BE2C (cell line): Measurements from ENCODE around the gene CCNQ. TPM values are rescaled to one million over a fixed set of nuclear protein-coding genes. Genes with fewer than 3 reads are reported as not detected.
A peak's percentile ranks its signal among the peaks of the same experiment; 100 is the strongest.

Experiments used
- DNase-seq: peaks from one replicate; pipeline ENCODE4 v3.0.0-alpha.2; 2020
- H3K27me3 ChIP-seq: fragments of 250-450 bp; sonication (Bioruptor Pico); 2 replicates; pipeline ENCODE4 v1.5.1; 2020; ENCODE audit warnings: mild to moderate bottlenecking
- H3K36me3 ChIP-seq: fragments of 250-450 bp; sonication (Bioruptor Pico); 2 replicates; pipeline ENCODE4 v1.5.1; 2020; ENCODE audit warnings: mild to moderate bottlenecking
- H3K4me1 ChIP-seq: fragments of 250-450 bp; sonication (Bioruptor Pico); 2 replicates; pipeline ENCODE4 v1.5.1; 2020
- H3K4me3 ChIP-seq: 2 replicates; pipeline ENCODE4 v1.5.1; 2011; ENCODE audit warnings: low read depth, low read length
- H3K9me3 ChIP-seq: fragments of 250-450 bp; sonication (Bioruptor Pico); 2 replicates; pipeline ENCODE4 v1.5.1; 2020
- CTCF ChIP-seq: IDR thresholded peaks from 2 replicates; pipeline ENCODE4 v1.5.1; 2012; ENCODE audit warnings: mild to moderate bottlenecking, low read depth, low read length
- polyA plus RNA-seq: library from polyadenylated mRNA; unstranded; fragments of >200 nt; gene quantifications from one replicate; pipeline ENCODE4 v1.2.1, GENCODE V29; 2012; ENCODE audit warnings: low read depth, missing spikeins; ENCODE audit not compliant: insufficient read length, insufficient read depth

CCNQ gene
- polyA plus RNA-seq: 46.3 TPM

DNA sequence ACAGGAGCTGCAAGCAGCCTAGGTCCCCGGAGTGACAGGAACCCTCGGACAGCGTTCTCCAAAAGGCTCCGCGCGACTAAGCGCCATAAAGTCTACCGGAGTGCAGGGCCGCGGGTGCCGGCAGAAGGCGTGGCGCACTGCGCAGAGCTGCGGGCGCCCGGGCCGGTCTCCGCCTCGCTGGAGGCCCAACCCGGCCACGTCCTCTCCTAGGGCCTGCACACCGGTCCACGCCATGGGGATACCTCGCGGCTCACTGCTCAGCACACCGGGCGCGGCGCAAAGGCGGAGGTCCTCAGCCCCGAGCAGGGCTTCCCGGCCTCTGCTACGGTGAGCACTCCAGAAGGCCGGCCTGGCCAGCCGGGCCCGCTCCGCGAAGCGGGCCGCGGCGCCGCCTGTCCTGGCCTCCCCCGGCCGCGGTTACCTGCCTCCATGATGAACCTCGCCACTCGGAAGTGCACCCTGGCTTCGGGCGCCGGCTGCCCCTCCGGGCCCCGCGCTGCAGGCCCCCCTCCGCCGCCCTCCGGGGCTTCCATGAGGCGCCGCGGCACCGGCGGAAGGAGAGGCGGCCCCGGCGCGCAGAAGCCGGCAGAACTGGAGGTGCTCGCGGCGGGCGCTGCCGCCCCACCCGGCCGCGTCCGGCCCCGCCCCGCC lies at the start of gene CCNQ:
CCNQ (minus strand) TSS at position 599 of the 651 bp plus-strand sequence; CDS start at position 533, 66 bp downstream.
- Histone ChIP-seq H3K36me3 (no peaks in the 10 kb centered on the region), H3K4me3 (peak within 1 kb of the TSS; percentile 67), H3K4me1 (no peaks in the 10 kb centered on the region), H3K27me3 (no peaks in the 10 kb centered on the region), H3K9me3 (no peaks in the 10 kb centered on the region)
- TF ChIP-seq CTCF: no peak
- peak; percentile 25 for DNase-seq

DNA sequence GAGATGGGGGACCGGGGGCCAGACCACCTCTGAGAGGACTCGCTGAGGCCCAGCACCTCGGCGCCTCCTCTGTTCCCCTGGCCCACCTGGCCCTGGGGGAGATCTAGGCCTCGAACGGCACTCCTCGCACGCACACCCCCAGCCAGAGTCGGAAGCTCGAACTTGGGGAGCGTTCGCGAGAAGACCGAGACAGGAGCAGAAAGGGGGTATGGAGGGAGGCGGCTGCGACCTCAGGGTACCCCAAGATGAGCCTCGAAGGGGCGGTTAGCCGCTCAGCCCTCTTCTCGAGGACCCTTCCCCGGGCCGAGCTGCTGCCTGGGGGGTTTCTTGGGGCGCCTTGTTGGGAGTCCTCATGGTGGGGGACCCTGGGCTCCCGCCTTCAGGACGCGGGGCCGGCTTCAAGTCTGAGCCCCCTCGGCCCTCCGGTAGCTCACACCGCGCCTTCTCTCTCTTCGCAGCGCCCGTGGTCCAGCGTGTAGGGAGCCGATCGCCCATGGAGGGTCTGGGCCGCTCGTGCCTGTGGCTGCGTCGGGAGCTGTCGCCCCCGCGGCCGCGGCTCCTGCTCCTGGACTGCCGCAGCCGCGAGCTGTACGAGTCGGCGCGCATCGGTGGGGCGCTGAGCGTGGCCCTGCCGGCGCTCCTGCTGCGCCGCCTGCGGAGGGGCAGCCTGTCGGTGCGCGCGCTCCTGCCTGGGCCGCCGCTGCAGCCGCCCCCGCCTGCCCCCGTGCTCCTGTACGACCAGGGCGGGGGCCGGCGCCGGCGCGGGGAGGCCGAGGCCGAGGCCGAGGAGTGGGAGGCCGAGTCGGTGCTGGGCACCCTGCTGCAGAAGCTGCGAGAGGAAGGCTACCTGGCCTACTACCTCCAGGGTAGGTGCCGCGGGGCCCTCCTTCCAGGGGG lies 48.8 kb upstream of the CCNQ start:
- no peaks in the 10 kb centered on the region for H3K4me1 ChIP-seq
- peaks cover 39% of the 10 kb centered on the region for H3K27me3 ChIP-seq
- no peaks in the 10 kb centered on the region for H3K9me3 ChIP-seq
- no peak for TF ChIP-seq CTCF
- H3K4me3 ChIP-seq: no peak overlapping the region
- no peaks in the 10 kb centered on the region for H3K36me3 ChIP-seq
- DNase-seq: no peak

- H3K27me3 ChIP-seq: peaks cover 40% of the 10 kb centered on the region
- H3K4me1 ChIP-seq: no peaks in the 10 kb centered on the region
- peak; percentile 52 for DNase-seq
These were observed 47.9 kb upstream of the CCNQ start, which contains the start of gene DUSP9 for GRCh38 chrX:153646620-153647373. Gene DUSP9 (plus strand): TSS chrX:153647203. CDS start chrX:153647954, 751 bp downstream.

DNA sequence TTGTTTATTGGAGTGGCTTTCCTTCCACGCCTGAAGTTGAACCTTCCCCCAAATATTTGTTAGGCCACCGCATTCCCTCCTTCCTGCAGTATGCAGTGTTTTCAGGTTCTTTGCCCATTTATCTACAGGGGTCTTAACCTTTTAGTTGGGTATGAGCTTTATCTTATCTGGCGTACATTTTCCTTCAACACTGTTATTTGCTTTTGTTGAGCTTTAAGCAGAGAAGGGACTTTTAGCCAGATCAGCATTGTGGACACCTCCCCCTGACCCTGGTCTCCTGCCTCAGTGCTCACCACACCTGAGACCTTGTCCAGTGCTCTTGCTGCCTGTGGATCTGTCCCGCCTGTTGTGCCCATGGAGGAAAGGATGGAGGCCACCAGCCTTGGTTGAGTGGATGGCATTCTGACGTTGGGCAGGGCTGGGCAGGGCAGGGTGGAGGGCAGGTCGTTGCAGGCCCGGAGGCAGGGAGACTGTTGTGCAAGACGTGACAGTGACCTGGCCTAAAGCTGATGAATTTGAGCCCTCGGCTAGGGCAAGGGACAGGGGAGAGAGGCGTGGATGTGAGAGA lies 47.1 kb upstream of the CCNQ start:
- H3K27me3 ChIP-seq: peaks cover 40% of the 10 kb centered on the region
- TF ChIP-seq CTCF: no peak
- H3K4me3 ChIP-seq: no peak overlapping the region
- no peaks in the 10 kb centered on the region for H3K36me3 ChIP-seq
- H3K4me1 ChIP-seq: no peaks in the 10 kb centered on the region
- H3K9me3 ChIP-seq: no peaks in the 10 kb centered on the region
- no peak for DNase-seq

More at GRCh38 chrX:153646620-153647373, 47.9 kb upstream of the CCNQ start, which contains the start of gene DUSP9:
- TF ChIP-seq CTCF: no peak
- H3K4me3 ChIP-seq: no peak within 1 kb of the TSS
- no peaks in the 10 kb centered on the region for H3K36me3 ChIP-seq
- no peaks in the 10 kb centered on the region for H3K9me3 ChIP-seq

DNA sequence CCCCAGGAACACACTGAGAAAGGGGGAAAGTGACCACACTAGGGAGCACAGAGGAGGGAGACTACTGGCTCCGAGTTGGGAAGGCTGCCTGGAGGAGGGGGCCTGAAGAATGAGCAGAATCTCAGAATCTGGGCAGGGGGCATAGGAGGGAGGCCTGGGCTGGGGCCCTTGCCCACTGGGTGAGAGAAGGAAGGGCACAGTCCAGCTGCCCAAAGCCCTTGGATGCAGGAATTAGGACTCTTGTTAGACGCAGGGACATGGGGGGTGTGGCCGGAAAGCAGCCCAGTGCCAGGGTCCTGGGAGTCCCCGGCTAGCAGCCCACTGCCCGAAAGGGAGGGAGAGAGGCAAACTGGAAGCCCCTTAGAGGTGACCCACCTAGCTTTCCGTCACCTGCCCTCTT lies 46.2 kb upstream of the CCNQ start:
- H3K4me1 ChIP-seq: no peaks in the 10 kb centered on the region
- no peak for DNase-seq
- H3K27me3 ChIP-seq: peaks cover 40% of the 10 kb centered on the region
- H3K9me3 ChIP-seq: no peaks in the 10 kb centered on the region
- H3K36me3 ChIP-seq: no peaks in the 10 kb centered on the region
- no peak overlapping the region for H3K4me3 ChIP-seq
- no peak for TF ChIP-seq CTCF
